ENCODE data around the gene GSE1. TPM values are rescaled to one million over a fixed set of nuclear protein-coding genes. Genes with fewer than 3 reads are reported as not detected.

GSE1 gene
- total and polyA plus RNA-seq, 7 experiments from 2014 or later = 0.18 to 69.2 (median 11.3) TPM

- DNase-seq (no peak), ATAC-seq (no peak)
- Mint-ChIP-seq H3K27ac (no peak overlapping the region), H3K36me3 (peaks cover 0 to 3% (median 0%) of the 10 kb centered on the region in 5 donors), H3K4me3 (no peak overlapping the region), H3K9me3 (peaks cover 0 to 1% (median 0%) of the 10 kb centered on the region in 11 donors), H3K4me1 (peaks cover 7 to 46% (median 14%) of the 10 kb centered on the region in 7 donors), H3K27me3 (peaks cover 0 to 6% (median 0%) of the 10 kb centered on the region in 5 donors)
- Histone ChIP-seq H3K9me3 (ENCODE audit: control insufficient read depth in 2 of 3, low read length in 3 of 3) (no peaks in the 10 kb centered on the region), H3K27me3 (ENCODE audit: control insufficient read depth in 2 of 2, insufficient read depth in 2 of 2, low read length in 2 of 2) (no peaks in the 10 kb centered on the region), H3K4me3 (ENCODE audit: low read length) (no peak overlapping the region), H3K36me3 (ENCODE audit: control insufficient read depth in 2 of 3, insufficient read depth in 3 of 3, low read length in 3 of 3) (no peaks in the 10 kb centered on the region), H3K27ac (ENCODE audit: low read depth, low read length) (no peak overlapping the region), H3K4me1 (ENCODE audit: control insufficient read depth in 2 of 2, insufficient read depth in 2 of 2, low read length in 2 of 2) (peaks cover 10 to 13% of the 10 kb centered on the region in 2 donors)
- POLR2A ChIA-PET = no interaction called here
- intact Hi-C loops (cut with micrococcal nuclease) = no loop called here
- CTCF ChIA-PET = interaction anchor here (0.6 to 2.1 kb wide), 3 partner anchors 187 to 491 kb away, joined by 3 to 8 read pairs (median 4); no protein-coding TSS in a partner anchor
Observed at GRCh38 chr16:85605912-85606841, 6.9 kb upstream of the GSE1 start.

- Histone ChIP-seq H3K9me3 (ENCODE audit: control insufficient read depth in 2 of 3, low read length in 3 of 3) (no peaks in the 10 kb centered on the region), H3K4me3 (ENCODE audit: low read length) (no peak overlapping the region), H3K4me1 (ENCODE audit: control insufficient read depth in 2 of 2, insufficient read depth in 2 of 2, low read length in 2 of 2) (peaks cover 10 to 13% of the 10 kb centered on the region in 2 donors), H3K27me3 (ENCODE audit: control insufficient read depth in 2 of 2, insufficient read depth in 2 of 2, low read length in 2 of 2) (no peaks in the 10 kb centered on the region), H3K27ac (ENCODE audit: low read depth, low read length) (no peak overlapping the region), H3K36me3 (ENCODE audit: control insufficient read depth in 2 of 3, insufficient read depth in 3 of 3, low read length in 3 of 3) (no peaks in the 10 kb centered on the region)
- H3K9me3 Mint-ChIP-seq = peaks cover 0 to 1% (median 0%) of the 10 kb centered on the region in 11 donors
- intact Hi-C loops (cut with micrococcal nuclease) = no loop called here
- ChIA-PET CTCF (interaction anchor here (1.4 to 2.1 kb wide), 2 partner anchors 187 to 309 kb away, joined by 4 to 8 read pairs; no protein-coding TSS in a partner anchor), POLR2A (interaction anchor here (0.8 kb wide), 1 partner anchor 15 kb away, joined by 3 read pairs; no protein-coding TSS in a partner anchor)
- ATAC-seq (no peak), DNase-seq (no peak)
- H3K36me3 Mint-ChIP-seq = peaks cover 0 to 3% (median 0%) of the 10 kb centered on the region in 5 donors
- no peak overlapping the region for H3K27ac Mint-ChIP-seq
- peaks cover 0 to 6% (median 0%) of the 10 kb centered on the region in 5 donors for H3K27me3 Mint-ChIP-seq
- peaks cover 7 to 46% (median 14%) of the 10 kb centered on the region in 7 donors for H3K4me1 Mint-ChIP-seq
- peak overlapping the region in 2 of 10 donors; percentile 39 to 46 for H3K4me3 Mint-ChIP-seq
Observed at GRCh38 chr16:85606904-85607303, 6.2 kb upstream of the GSE1 start.

DNA sequence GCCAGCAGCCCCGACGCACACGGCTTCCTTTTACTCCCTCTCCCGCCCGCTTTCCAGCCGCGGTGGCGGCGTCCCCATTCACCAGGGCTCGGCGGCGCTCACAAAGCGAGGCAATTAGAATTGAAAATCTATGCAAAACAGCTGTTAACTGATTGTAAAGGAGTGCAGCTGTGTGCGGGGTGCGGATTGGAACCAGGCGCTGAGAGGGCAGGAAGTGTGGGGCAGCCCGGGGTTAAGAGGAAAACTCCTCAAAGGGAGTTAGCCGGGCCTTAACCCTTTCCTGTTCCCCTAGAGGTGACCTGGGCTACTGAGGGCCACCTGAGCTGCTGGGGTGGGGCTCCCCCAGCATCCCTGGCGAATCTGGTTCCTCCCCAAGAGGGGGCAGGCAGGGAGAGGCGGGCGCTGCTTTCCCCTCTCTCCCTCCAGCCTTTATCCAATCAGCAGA, 5.8 kb upstream of the GSE1 start:
- POLR2A ChIA-PET = interaction anchor here (0.8 kb wide), 1 partner anchor 16 kb away, joined by 3 read pairs; no protein-coding TSS in a partner anchor
- Mint-ChIP-seq H3K9me3 (peaks cover 0 to 1% (median 0%) of the 10 kb centered on the region in 11 donors), H3K4me3 (peak overlapping the region in 5 of 10 donors; percentile 19 to 46 (median 39)), H3K27ac (no peak overlapping the region), H3K27me3 (peaks cover 0 to 6% (median 0%) of the 10 kb centered on the region in 5 donors), H3K4me1 (peaks cover 7 to 46% (median 14%) of the 10 kb centered on the region in 7 donors), H3K36me3 (peaks cover 0 to 3% (median 0%) of the 10 kb centered on the region in 5 donors)
- CTCF ChIA-PET = interaction anchor here (0.6 to 2.1 kb wide), 5 partner anchors 9 to 310 kb away, joined by 3 to 8 read pairs (median 4); no protein-coding TSS in a partner anchor
- DNase-seq (no peak), ATAC-seq (no peak)
- Histone ChIP-seq H3K36me3 (ENCODE audit: control insufficient read depth in 2 of 3, insufficient read depth in 3 of 3, low read length in 3 of 3) (no peaks in the 10 kb centered on the region), H3K27ac (ENCODE audit: low read depth, low read length) (no peak overlapping the region), H3K4me3 (ENCODE audit: low read length) (no peak overlapping the region), H3K9me3 (ENCODE audit: control insufficient read depth in 2 of 3, low read length in 3 of 3) (no peaks in the 10 kb centered on the region), H3K27me3 (ENCODE audit: control insufficient read depth in 2 of 2, insufficient read depth in 2 of 2, low read length in 2 of 2) (no peaks in the 10 kb centered on the region), H3K4me1 (ENCODE audit: control insufficient read depth in 2 of 2, insufficient read depth in 2 of 2, low read length in 2 of 2) (peaks cover 11 to 13% of the 10 kb centered on the region in 2 donors)
- intact Hi-C loops (cut with micrococcal nuclease) = no loop called here

GRCh38 chr16:85607796-85608514, 5.2 kb upstream of the GSE1 start:
- Mint-ChIP-seq H3K27ac (no peak overlapping the region), H3K4me1 (peaks cover 7 to 46% (median 14%) of the 10 kb centered on the region in 7 donors), H3K9me3 (peaks cover 0 to 1% (median 0%) of the 10 kb centered on the region in 11 donors), H3K27me3 (peaks cover 0 to 6% (median 0%) of the 10 kb centered on the region in 5 donors), H3K4me3 (peak overlapping the region in 2 of 10 donors; percentile 19 to 39), H3K36me3 (peaks cover 0 to 3% (median 0%) of the 10 kb centered on the region in 5 donors)
- Histone ChIP-seq H3K4me3 (ENCODE audit: low read length) (no peak overlapping the region), H3K27ac (ENCODE audit: low read depth, low read length) (no peak overlapping the region), H3K36me3 (ENCODE audit: control insufficient read depth in 2 of 3, insufficient read depth in 3 of 3, low read length in 3 of 3) (no peaks in the 10 kb centered on the region), H3K27me3 (ENCODE audit: control insufficient read depth in 2 of 2, insufficient read depth in 2 of 2, low read length in 2 of 2) (no peaks in the 10 kb centered on the region), H3K4me1 (ENCODE audit: control insufficient read depth in 2 of 2, insufficient read depth in 2 of 2, low read length in 2 of 2) (peaks cover 13 to 16% of the 10 kb centered on the region in 2 donors), H3K9me3 (ENCODE audit: control insufficient read depth in 2 of 3, low read length in 3 of 3) (no peaks in the 10 kb centered on the region)
- CTCF ChIA-PET = interaction anchor here (0.6 to 2.1 kb wide), 4 partner anchors 9 to 188 kb away, joined by 3 to 8 read pairs (median 4); no protein-coding TSS in a partner anchor
- ATAC-seq (no peak), DNase-seq (no peak)
- POLR2A ChIA-PET = interaction anchor here (0.8 kb wide), 1 partner anchor 16 kb away, joined by 3 read pairs; no protein-coding TSS in a partner anchor
- intact Hi-C loops (cut with micrococcal nuclease) = no loop called here

GRCh38 chr16:85608515-85608885, 4.6 kb upstream of the GSE1 start:
- Histone ChIP-seq H3K9me3 (ENCODE audit: control insufficient read depth in 2 of 3, low read length in 3 of 3) (no peaks in the 10 kb centered on the region), H3K4me1 (ENCODE audit: control insufficient read depth in 2 of 2, insufficient read depth in 2 of 2, low read length in 2 of 2) (peaks cover 13 to 16% of the 10 kb centered on the region in 2 donors), H3K27ac (ENCODE audit: low read depth, low read length) (no peak overlapping the region), H3K27me3 (ENCODE audit: control insufficient read depth in 2 of 2, insufficient read depth in 2 of 2, low read length in 2 of 2) (no peaks in the 10 kb centered on the region), H3K36me3 (ENCODE audit: control insufficient read depth in 2 of 3, insufficient read depth in 3 of 3, low read length in 3 of 3) (no peaks in the 10 kb centered on the region), H3K4me3 (ENCODE audit: low read length) (no peak overlapping the region)
- intact Hi-C loops (cut with micrococcal nuclease) = no loop called here
- H3K36me3 Mint-ChIP-seq = peaks cover 0 to 3% (median 0%) of the 10 kb centered on the region in 5 donors
- ATAC-seq (no peak), DNase-seq (no peak)
- ChIA-PET CTCF (interaction anchor here (1.3 to 2.1 kb wide), 2 partner anchors 8 to 189 kb away, joined by 4 to 8 read pairs; no protein-coding TSS in a partner anchor), POLR2A (no interaction called here)
- peaks cover 0 to 1% (median 0%) of the 10 kb centered on the region in 11 donors for H3K9me3 Mint-ChIP-seq
- peaks cover 0 to 6% (median 0%) of the 10 kb centered on the region in 5 donors for H3K27me3 Mint-ChIP-seq
- peak overlapping the region in 1 of 10 donors; percentile 40 for H3K4me3 Mint-ChIP-seq
- H3K27ac Mint-ChIP-seq = peak overlapping the region in 1 of 9 donors; percentile 59
- peaks cover 7 to 46% (median 14%) of the 10 kb centered on the region in 7 donors for H3K4me1 Mint-ChIP-seq

DNA sequence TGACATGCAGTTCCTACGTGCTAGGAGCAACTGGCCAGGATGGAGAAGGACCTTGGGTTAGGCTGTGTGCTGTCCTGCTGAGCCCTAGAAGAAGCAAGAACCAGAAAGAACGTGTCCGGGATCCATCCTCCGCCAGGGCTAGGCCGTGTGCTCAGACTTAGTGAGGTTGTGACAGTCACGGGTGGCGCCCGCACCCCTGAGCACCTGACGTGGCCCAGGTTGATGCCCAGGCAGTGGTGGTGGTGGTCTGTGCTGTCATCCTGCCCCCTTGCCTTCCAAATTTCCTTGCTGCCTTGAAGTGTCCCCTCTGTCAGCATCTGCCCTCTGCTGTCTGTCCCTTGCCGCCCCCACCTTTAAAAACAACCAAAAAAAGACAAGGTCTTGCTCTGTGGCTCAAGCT, 4.2 kb upstream of the GSE1 start:
- Histone ChIP-seq H3K27ac (ENCODE audit: low read depth, low read length) (no peak overlapping the region), H3K36me3 (ENCODE audit: control insufficient read depth in 2 of 3, insufficient read depth in 3 of 3, low read length in 3 of 3) (no peaks in the 10 kb centered on the region), H3K27me3 (ENCODE audit: control insufficient read depth in 2 of 2, insufficient read depth in 2 of 2, low read length in 2 of 2) (no peaks in the 10 kb centered on the region), H3K9me3 (ENCODE audit: control insufficient read depth in 2 of 3, low read length in 3 of 3) (no peaks in the 10 kb centered on the region), H3K4me1 (ENCODE audit: control insufficient read depth in 2 of 2, insufficient read depth in 2 of 2, low read length in 2 of 2) (peaks cover 13 to 16% of the 10 kb centered on the region in 2 donors), H3K4me3 (ENCODE audit: low read length) (no peak overlapping the region)
- Mint-ChIP-seq H3K4me3 (peak overlapping the region in 1 of 10 donors; percentile 40), H3K27ac (no peak overlapping the region), H3K36me3 (peaks cover 0 to 3% (median 0%) of the 10 kb centered on the region in 5 donors), H3K9me3 (peaks cover 0 to under 1% (median 0%) of the 10 kb centered on the region in 11 donors), H3K27me3 (peaks cover 0 to 6% (median 0%) of the 10 kb centered on the region in 5 donors), H3K4me1 (peaks cover 7 to 46% (median 14%) of the 10 kb centered on the region in 7 donors)
- ChIA-PET POLR2A (interaction anchor here (0.9 kb wide), 1 partner anchor 46 kb away, joined by 3 read pairs; no protein-coding TSS in a partner anchor), CTCF (interaction anchor here (0.5 to 2.5 kb wide), 7 partner anchors 8 to 304 kb away, joined by 3 to 14 read pairs (median 4); no protein-coding TSS in a partner anchor)
- ATAC-seq (no peak), DNase-seq (no peak)
- intact Hi-C loops (cut with micrococcal nuclease) = no loop called here
